Urothelium cell line (cell line): ENCODE measurements around the gene TEPSIN.
"Not testable (repeated sequence)": the region's sequence is repeated elsewhere in the genome, so short reads cannot be mapped to it uniquely, and the experiment has no call there.

Experiments
- DNase-seq: peaks from one replicate; pipeline ENCODE4 v3.0.0; 2011; ENCODE audit warnings: low spot score, mixed read lengths
- FAIRE-seq: peaks from 2 replicates; lab custom pipeline; 2011; peaks lifted over from hg19 to GRCh38; lab: Jason Lieb, UNC

The TEPSIN gene

GRCh38 chr17:81237591-81238489 is 1.0 kb downstream of the TEPSIN start:
- peak; percentile 80 for FAIRE-seq
- DNase-seq: no peak

GRCh38 chr17:81236784-81237183 is 2.1 kb downstream of the TEPSIN start:
- FAIRE-seq (no peak), DNase-seq (no peak)

GRCh38 chr17:81235822-81236740 is 2.8 kb downstream of the TEPSIN start:
- DNase-seq (no peak), FAIRE-seq (peak; percentile 13)

- DNase-seq: no peak
- no peak for FAIRE-seq
These were observed 3.7 kb downstream of the TEPSIN start for GRCh38 chr17:81234940-81235821.

- FAIRE-seq (no peak), DNase-seq (no peak)
These were observed 4.4 kb downstream of the TEPSIN start for GRCh38 chr17:81234506-81234855.

- FAIRE-seq (no peak), DNase-seq (no peak)
These were observed 4.9 kb downstream of the TEPSIN start for GRCh38 chr17:81233811-81234505.

- FAIRE-seq (no peak), DNase-seq (no peak)
These were observed 5.5 kb downstream of the TEPSIN start for GRCh38 chr17:81233316-81233715.

- DNase-seq: no peak
- no peak for FAIRE-seq
These were observed 6.1 kb downstream of the TEPSIN start for GRCh38 chr17:81232616-81233241.

- DNase-seq: no peak
- no peak for FAIRE-seq
These were observed 6.9 kb downstream of the TEPSIN start for GRCh38 chr17:81231766-81232581.

GRCh38 chr17:81231121-81231645 is 7.7 kb downstream of the TEPSIN start:
- FAIRE-seq (peak; percentile 98), DNase-seq (no peak)

- peak; percentile 68 for DNase-seq
- peak; percentile 30 for FAIRE-seq
These were observed 8.6 kb downstream of the TEPSIN start for GRCh38 chr17:81230043-81230820.

- DNase-seq: no peak
- no peak for FAIRE-seq
These were observed 9.3 kb downstream of the TEPSIN start for GRCh38 chr17:81229666-81229920.

- FAIRE-seq (no peak), DNase-seq (no peak)
These were observed 9.8 kb downstream of the TEPSIN start for GRCh38 chr17:81228834-81229665.

- DNase-seq (no peak), FAIRE-seq (no peak)
These were observed 10.4 kb downstream of the TEPSIN start for GRCh38 chr17:81228420-81228819.

- not testable (repeated sequence) for DNase-seq
- peak; percentile 52 for FAIRE-seq
These were observed 11.2 kb downstream of the TEPSIN start for GRCh38 chr17:81227630-81228029.

GRCh38 chr17:81223762-81224130 is 15.1 kb downstream of the TEPSIN start:
- FAIRE-seq (no peak), DNase-seq (no peak)
